Ishikawa (cell line): ENCODE data around the gene CFAP97D1.

Experiments
- CEBPB ChIP-seq: IDR thresholded peaks from 2 replicates; pipeline ENCODE4 v1.6.1; 2012
- CREB1 ChIP-seq: IDR thresholded peaks from 2 replicates; pipeline ENCODE4 v1.6.1; 2012; ENCODE audit warnings: low read depth
- EGR1 ChIP-seq: IDR thresholded peaks from 2 replicates; pipeline ENCODE4 v1.6.1; 2012
- EP300 ChIP-seq: IDR thresholded peaks from 2 replicates; pipeline ENCODE4 v1.6.1; 2012; ENCODE audit warnings: borderline replicate concordance
- FOXM1 ChIP-seq: IDR thresholded peaks from 2 replicates; pipeline ENCODE4 v1.6.1; 2012; ENCODE audit warnings: low read depth, borderline replicate concordance
- MAX ChIP-seq: IDR thresholded peaks from 2 replicates; pipeline ENCODE4 v1.6.1; 2012
- NFIC ChIP-seq: IDR thresholded peaks from 2 replicates; pipeline ENCODE4 v1.6.1; 2012
- RAD21 ChIP-seq: IDR thresholded peaks from 2 replicates; pipeline ENCODE4 v1.6.1; 2012; ENCODE audit warnings: low read depth
- TAF1 ChIP-seq: IDR thresholded peaks from 2 replicates; pipeline ENCODE4 v1.6.1; 2012; ENCODE audit warnings: low read depth, mild to moderate bottlenecking
- TCF12 ChIP-seq: IDR thresholded peaks from 2 replicates; pipeline ENCODE4 v1.6.1; 2012; ENCODE audit warnings: low read depth
- TEAD4 ChIP-seq: IDR thresholded peaks from 2 replicates; pipeline ENCODE4 v1.6.1; 2012
- USF1 ChIP-seq: IDR thresholded peaks from 2 replicates; pipeline ENCODE4 v1.6.1; 2012
- YY1 ChIP-seq: IDR thresholded peaks from 2 replicates; pipeline ENCODE4 v1.6.1; 2012; ENCODE audit warnings: low read depth
- ZBTB7A ChIP-seq: IDR thresholded peaks from 2 replicates; pipeline ENCODE4 v1.6.1; 2012; ENCODE audit warnings: low read depth
- TF ChIP-seq, protein P1 (sequence below): IDR thresholded peaks from 2 replicates; pipeline ENCODE4 v1.6.1; 2012; ENCODE audit warnings: low read depth, mild to moderate bottlenecking

CFAP97D1 gene

DNA sequence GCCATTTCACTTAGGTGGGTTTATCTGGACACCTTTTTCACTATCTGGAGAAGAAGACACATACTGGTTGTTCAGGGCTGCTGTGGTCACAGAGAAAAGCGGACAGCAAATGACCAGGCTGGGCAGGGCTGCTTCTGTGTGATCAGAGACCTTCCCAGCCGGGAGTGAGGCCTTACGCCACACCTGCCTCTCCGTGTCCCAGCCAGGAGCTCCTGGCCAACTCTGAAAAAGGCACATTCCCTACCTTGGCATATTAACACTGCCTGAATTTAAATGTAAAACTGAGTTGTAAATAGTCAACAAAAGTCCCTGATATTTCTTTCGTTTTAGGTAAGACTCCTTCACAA, 12.5 kb upstream of the CFAP97D1 start:
- TF ChIP-seq NFIC = no peak
- TF ChIP-seq, protein P1, sequence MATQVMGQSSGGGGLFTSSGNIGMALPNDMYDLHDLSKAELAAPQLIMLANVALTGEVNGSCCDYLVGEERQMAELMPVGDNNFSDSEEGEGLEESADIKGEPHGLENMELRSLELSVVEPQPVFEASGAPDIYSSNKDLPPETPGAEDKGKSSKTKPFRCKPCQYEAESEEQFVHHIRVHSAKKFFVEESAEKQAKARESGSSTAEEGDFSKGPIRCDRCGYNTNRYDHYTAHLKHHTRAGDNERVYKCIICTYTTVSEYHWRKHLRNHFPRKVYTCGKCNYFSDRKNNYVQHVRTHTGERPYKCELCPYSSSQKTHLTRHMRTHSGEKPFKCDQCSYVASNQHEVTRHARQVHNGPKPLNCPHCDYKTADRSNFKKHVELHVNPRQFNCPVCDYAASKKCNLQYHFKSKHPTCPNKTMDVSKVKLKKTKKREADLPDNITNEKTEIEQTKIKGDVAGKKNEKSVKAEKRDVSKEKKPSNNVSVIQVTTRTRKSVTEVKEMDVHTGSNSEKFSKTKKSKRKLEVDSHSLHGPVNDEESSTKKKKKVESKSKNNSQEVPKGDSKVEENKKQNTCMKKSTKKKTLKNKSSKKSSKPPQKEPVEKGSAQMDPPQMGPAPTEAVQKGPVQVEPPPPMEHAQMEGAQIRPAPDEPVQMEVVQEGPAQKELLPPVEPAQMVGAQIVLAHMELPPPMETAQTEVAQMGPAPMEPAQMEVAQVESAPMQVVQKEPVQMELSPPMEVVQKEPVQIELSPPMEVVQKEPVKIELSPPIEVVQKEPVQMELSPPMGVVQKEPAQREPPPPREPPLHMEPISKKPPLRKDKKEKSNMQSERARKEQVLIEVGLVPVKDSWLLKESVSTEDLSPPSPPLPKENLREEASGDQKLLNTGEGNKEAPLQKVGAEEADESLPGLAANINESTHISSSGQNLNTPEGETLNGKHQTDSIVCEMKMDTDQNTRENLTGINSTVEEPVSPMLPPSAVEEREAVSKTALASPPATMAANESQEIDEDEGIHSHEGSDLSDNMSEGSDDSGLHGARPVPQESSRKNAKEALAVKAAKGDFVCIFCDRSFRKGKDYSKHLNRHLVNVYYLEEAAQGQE = no peak

GRCh38 chr17:43768382-43768781, 11.9 kb upstream of the CFAP97D1 start:
- TF ChIP-seq CREB1 = no peak
- TF ChIP-seq MAX = no peak
- TF ChIP-seq, protein P1 = no peak
- TF ChIP-seq TCF12 = no peak
- no peak for TF ChIP-seq YY1
- TF ChIP-seq NFIC = no peak
- TF ChIP-seq EGR1 = no peak
- no peak for TF ChIP-seq TAF1
- TF ChIP-seq CEBPB = no peak

DNA sequence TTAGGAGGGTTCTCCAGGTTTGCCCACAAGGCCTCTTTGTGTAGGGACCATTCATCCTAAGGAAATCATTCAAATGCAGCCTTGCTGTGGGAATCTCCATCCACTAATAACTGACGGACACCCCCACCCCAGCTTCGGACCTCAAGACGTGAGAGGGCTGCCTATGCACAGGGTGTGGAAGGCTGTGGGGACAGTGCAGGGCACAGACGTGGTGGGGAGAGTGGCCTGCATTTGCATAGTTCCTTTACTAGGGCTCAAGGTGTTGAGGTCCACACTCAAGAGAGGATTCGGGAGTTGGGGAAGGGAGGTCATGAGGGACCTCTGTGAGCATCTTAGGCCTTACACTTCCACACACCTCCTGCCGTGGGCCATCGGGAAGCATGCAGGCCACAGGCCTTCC, 11.3 kb upstream of the CFAP97D1 start:
- TF ChIP-seq EGR1 = no peak
- TF ChIP-seq CEBPB = no peak
- TF ChIP-seq USF1 = no peak
- no peak for TF ChIP-seq TCF12
- TF ChIP-seq ZBTB7A = no peak
- TF ChIP-seq, protein P1 = no peak
- TF ChIP-seq EP300 = no peak
- TF ChIP-seq YY1 = no peak
- TF ChIP-seq TEAD4 = no peak
- no peak for TF ChIP-seq TAF1
- TF ChIP-seq MAX = no peak
- no peak for TF ChIP-seq FOXM1
- no peak for TF ChIP-seq CREB1
- TF ChIP-seq NFIC = no peak
- no peak for TF ChIP-seq RAD21

GRCh38 chr17:43769426-43769825, 10.8 kb upstream of the CFAP97D1 start:
- no peak for TF ChIP-seq ZBTB7A
- no peak for TF ChIP-seq EGR1

DNA sequence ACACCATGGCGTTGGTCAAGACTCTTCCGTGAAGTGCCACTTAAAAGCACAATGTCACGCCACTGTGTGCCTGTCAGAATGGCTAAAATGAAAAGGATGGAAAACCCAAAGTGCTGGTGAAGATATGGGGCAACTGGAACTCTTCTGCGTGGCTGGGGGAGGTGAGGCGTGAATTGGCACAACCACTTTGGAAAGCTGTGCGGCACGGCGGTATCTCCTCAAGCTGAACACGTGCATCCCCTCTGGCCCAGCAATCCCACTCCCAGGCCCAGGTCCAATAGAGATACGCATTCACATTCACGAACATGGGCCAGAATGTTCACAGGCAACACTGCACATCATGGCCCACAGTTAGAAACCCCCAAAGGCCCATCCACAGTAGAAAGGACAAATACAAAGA, 10.4 kb upstream of the CFAP97D1 start:
- TF ChIP-seq TCF12 (no peak), TAF1 (no peak), YY1 (no peak), MAX (no peak), EP300 (no peak), NFIC (no peak), FOXM1 (no peak), USF1 (no peak), TEAD4 (no peak), CEBPB (no peak)
- TF ChIP-seq, protein P1 = no peak
